ENCODE data around the gene FGGY.

- no peak for TF ChIP-seq CTCF (IDR thresholded peaks at IDR 0.05)
- TF ChIP-seq POLR2A (IDR thresholded peaks at IDR 0.05; ENCODE audit: low read depth): no peak
- TF ChIP-seq EP300 (IDR thresholded peaks at IDR 0.05): no peak
- TF ChIP-seq POLR2AphosphoS5 (IDR thresholded peaks at IDR 0.05): peak in 1 of 2 donors; percentile 12
Observed at GRCh38 chr1:59669752-59670312, 372.9 kb downstream of the FGGY start.

Data from esophagus muscularis mucosa (tissue), 4 donors.